Naive thymus-derived CD4-positive, alpha-beta T cell (primary cell): Measurements from ENCODE around the gene CAPN10. TPM values are rescaled to one million over a fixed set of nuclear protein-coding genes. Genes with fewer than 3 reads are reported as not detected.

Source experiments
- ATAC-seq: fragments of 150-1000 bp; cut with Tn5 transposase; 2 replicates; pipeline ENCODE4 v1.10.0; 2021; ENCODE audit warnings: mild to moderate bottlenecking, moderate library complexity
- CTCF ChIA-PET: fragments of 350-600 bp; sonication (Branson Sonifier 250); formaldehyde crosslinking; loops from one replicate; lab custom pipeline; 2021; ENCODE audit warnings: antibody characterized with exemption; lab: Charles Lee
- POLR2A ChIA-PET: fragments of 350-600 bp; sonication (Branson Sonifier 250); formaldehyde crosslinking; loops from one replicate; lab custom pipeline; 2021; ENCODE audit warnings: antibody characterized with exemption, inconsistent platforms; lab: Charles Lee
- DNase-seq, 9 donors: peaks; one replicate each; pipeline versions ENCODE4 v3.0.0 to v3.0.0-alpha.2; 2020 to 2022; ENCODE audit warnings: mixed read lengths in 1 of 9
- H3K27ac ChIP-seq: one replicate; pipeline ENCODE4 v1.7.0; 2013; ENCODE audit warnings: mild to moderate bottlenecking, low read depth, low read length, moderate library complexity
- H3K27me3 ChIP-seq, 2 donors: one replicate each; pipeline ENCODE4 v1.7.0; 2013; ENCODE audit warnings: low read length in 2 of 2, mild to moderate bottlenecking in 2 of 2, moderate library complexity in 2 of 2; ENCODE audit not compliant: control insufficient read depth in 2 of 2, insufficient read depth in 2 of 2
- H3K36me3 ChIP-seq, 3 experiments: 1 replicate in 2 of 3; 2 replicates in 1 of 3; pipeline ENCODE4 v1.7.0; 2013; ENCODE audit warnings: low read length in 3 of 3, mild to moderate bottlenecking in 3 of 3, moderate library complexity in 1 of 3; ENCODE audit not compliant: insufficient read depth in 3 of 3, control insufficient read depth in 2 of 3
- H3K4me1 ChIP-seq, 2 donors: one replicate each; pipeline ENCODE4 v1.7.0; 2013; ENCODE audit warnings: low read length in 2 of 2, mild to moderate bottlenecking in 2 of 2, moderate library complexity in 1 of 2; ENCODE audit not compliant: control insufficient read depth in 2 of 2, insufficient read depth in 2 of 2
- H3K4me3 ChIP-seq: 2 replicates; pipeline ENCODE4 v1.7.0; 2013; ENCODE audit warnings: mild to moderate bottlenecking, low read length
- H3K9me3 ChIP-seq, 3 experiments: 1 replicate in 2 of 3; 2 replicates in 1 of 3; pipeline ENCODE4 v1.7.0; 2013; ENCODE audit warnings: low read length in 3 of 3; ENCODE audit not compliant: control insufficient read depth in 2 of 3
- H3K27ac Mint-ChIP-seq, 9 donors: one replicate each; pipeline ENCODE4 v1.8.0; 2020 to 2022; ENCODE audit warnings: mixed read lengths in 9 of 9, mild to moderate bottlenecking in 8 of 9, moderate library complexity in 5 of 9, inconsistent platforms in 2 of 9
- H3K27me3 Mint-ChIP-seq, 5 donors: one replicate each; pipeline ENCODE4 v1.8.0; 2021 to 2022; ENCODE audit warnings: mixed read lengths in 5 of 5, mild to moderate bottlenecking in 1 of 5
- H3K36me3 Mint-ChIP-seq, 5 donors: one replicate each; pipeline ENCODE4 v1.8.0; 2020 to 2022; ENCODE audit warnings: mixed read lengths in 5 of 5, mild to moderate bottlenecking in 3 of 5, inconsistent platforms in 1 of 5
- H3K4me1 Mint-ChIP-seq, 7 donors: one replicate each; pipeline ENCODE4 v1.8.0; 2020 to 2022; ENCODE audit warnings: mixed read lengths in 7 of 7, mild to moderate bottlenecking in 3 of 7, inconsistent platforms in 1 of 7
- H3K4me3 Mint-ChIP-seq, 10 donors: one replicate each; pipeline ENCODE4 v1.8.0; 2020 to 2022; ENCODE audit warnings: mild to moderate bottlenecking in 10 of 10, mixed read lengths in 10 of 10, moderate library complexity in 6 of 10, inconsistent platforms in 2 of 10
- H3K9me3 Mint-ChIP-seq, 11 donors: one replicate each; pipeline ENCODE4 v1.8.0; 2020 to 2022; ENCODE audit warnings: mixed read lengths in 11 of 11, mild to moderate bottlenecking in 4 of 11, inconsistent platforms in 1 of 11, moderate library complexity in 1 of 11
- intact Hi-C, 2 donors: fragments of 100-400 bp; cut with micrococcal nuclease; formaldehyde crosslinking; loops; one replicate each; pipeline ENCODE4 v1.15.1; 2023
- polyA plus RNA-seq, 2 donors: library from polyadenylated mRNA; unstranded; fragments of 300-500 nt; fragmentation: Illumina TruSeq; gene quantifications; one replicate each; pipeline ENCODE4 v1.2.3, GENCODE V29; 2021
- total RNA-seq, 6 experiments: library from RNA in 5 of 6; stranded (reverse) in 5 of 6; gene quantifications; 1 replicate in 5 of 6; 2 replicates in 1 of 6; pipeline ENCODE4 v1.2.3 and lab custom pipeline; 2021 to 2026

Gene CAPN10
- total and polyA plus RNA-seq, 7 experiments from 2014 or later, result 8.4 to 74.8 (median 54.9) TPM

DNA sequence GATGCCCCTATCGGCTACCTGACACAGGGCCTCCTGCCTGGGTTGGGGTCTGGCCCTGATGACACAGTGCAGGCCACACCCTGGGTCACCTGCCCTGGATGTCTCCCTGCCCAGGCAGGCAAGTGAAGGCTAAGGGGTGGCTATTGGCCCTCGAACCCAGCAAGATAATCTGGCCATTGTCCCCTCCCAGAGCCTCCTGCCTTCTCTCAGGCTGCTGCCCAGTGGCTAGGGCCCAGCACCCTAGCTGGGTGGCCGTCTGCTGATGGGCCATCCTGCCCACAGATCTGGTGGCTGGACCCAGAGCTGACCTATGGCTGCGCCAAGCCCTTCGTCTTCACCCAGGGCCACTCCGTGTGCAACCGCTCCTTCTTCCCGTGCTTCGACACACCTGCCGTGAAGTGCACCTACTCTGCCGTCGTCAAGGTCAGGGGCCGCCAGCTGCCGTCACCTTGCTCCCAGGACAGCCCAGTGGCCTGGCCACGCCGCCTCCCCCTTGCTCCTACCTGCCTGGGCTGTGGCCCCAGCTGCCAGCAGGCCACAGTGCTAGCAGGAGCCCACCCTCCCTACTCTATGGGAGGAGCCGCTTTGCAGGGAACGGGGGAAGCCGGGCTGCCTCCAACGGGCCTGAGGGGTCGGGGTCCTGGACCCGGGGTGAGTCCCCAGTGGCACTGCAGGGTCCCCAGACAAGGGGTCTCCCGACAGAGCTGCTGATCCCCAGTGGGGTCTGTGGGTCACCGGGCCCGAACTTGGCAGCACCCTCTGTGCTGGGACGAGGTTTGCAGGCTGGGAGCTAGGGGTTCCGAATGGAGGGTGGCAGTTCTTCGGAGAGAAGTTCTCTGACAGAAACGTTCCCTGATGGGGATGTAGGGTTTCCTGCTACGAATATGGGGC, 14.1 kb upstream of the CAPN10 start:
- intact Hi-C loops, result no loop called here
- Histone ChIP-seq H3K4me3 (no peak overlapping the region), H3K9me3 (no peaks in the 10 kb centered on the region), H3K27me3 (no peaks in the 10 kb centered on the region), H3K27ac (no peak overlapping the region), H3K36me3 (peaks cover 7 to 62% (median 8%) of the 10 kb centered on the region in 3 experiments), H3K4me1 (peaks cover 28 to 32% of the 10 kb centered on the region in 2 donors)
- H3K36me3 Mint-ChIP-seq, result peaks cover 0 to 14% (median 0%) of the 10 kb centered on the region in 5 donors
- no peaks in the 10 kb centered on the region for H3K9me3 Mint-ChIP-seq
- ChIA-PET CTCF (interaction anchor here (0.8 kb wide), 1 partner anchor 13 kb away, joined by 3 read pairs; no protein-coding TSS in a partner anchor), POLR2A (interaction anchor here (0.7 to 1.5 kb wide), 5 partner anchors 11 to 58 kb away, joined by 3 to 5 read pairs (median 3); partner anchors contain the start of genes ANKMY1, CAPN10 and DUSP28)
- peak overlapping the region in 3 of 10 donors; percentile 25 to 88 (median 54) for H3K4me3 Mint-ChIP-seq
- no peaks in the 10 kb centered on the region for H3K27me3 Mint-ChIP-seq
- peaks cover 23 to 38% (median 31%) of the 10 kb centered on the region in 7 donors for H3K4me1 Mint-ChIP-seq
- DNase-seq (no peak), ATAC-seq (no peak)
- H3K27ac Mint-ChIP-seq, result peak overlapping the region in 1 of 9 donors; percentile 30

DNA sequence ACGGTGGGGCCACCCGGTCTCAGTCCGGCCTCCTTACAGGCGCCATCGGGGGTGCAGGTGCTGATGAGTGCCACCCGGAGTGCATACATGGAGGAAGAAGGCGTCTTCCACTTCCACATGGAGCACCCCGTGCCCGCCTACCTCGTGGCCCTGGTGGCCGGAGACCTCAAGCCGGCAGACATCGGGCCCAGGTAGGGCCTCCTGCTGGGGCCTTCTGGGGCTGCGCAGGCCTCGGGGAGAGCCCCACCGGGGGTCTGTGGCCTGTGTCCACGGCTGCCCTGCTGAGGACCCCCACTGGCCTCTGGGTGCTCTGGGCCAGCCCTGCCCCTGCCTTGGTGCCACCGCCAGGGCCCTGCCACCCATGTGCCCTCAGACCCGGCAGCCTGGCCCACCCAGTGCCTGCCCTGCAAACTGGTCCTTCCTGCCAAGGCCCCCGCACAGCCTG, 13.4 kb upstream of the CAPN10 start:
- peaks cover 19 to 32% (median 25%) of the 10 kb centered on the region in 7 donors for H3K4me1 Mint-ChIP-seq
- H3K36me3 ChIP-seq, result peaks cover 7 to 69% (median 8%) of the 10 kb centered on the region in 3 experiments

DNA sequence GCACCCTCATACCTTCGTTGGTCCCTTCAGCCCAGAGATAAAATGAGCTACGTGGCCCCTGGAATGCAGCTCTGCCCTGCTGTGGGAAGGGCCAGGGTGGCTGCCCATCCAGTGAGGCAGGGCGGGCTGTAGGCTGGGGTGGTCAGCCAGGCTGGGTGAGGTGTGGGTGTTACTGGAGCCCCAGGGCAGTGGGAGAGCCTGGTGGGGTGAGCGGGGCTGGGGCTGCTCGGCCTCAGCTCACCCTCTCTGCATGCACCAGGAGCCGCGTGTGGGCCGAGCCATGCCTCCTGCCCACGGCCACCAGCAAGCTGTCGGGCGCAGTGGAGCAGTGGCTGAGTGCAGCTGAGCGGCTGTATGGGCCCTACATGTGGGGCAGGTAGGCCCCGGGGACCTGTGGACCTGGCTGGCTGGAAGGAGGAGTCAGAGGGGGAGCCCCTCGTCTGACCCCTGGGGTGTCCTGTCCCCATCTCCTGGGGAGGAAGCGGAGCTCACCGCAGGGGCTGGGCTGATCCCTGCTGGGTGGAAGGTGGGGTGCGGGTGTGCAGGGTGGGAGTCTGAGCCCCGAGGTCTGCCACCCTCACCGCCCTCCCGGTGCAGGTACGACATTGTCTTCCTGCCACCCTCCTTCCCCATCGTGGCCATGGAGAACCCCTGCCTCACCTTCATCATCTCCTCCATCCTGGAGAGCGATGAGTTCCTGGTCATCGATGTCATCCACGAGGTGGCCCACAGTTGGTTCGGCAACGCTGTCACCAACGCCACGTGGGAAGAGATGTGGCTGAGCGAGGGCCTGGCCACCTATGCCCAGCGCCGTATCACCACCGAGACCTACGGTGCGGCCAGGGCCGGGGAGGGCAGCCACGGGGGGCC, 12.8 kb upstream of the CAPN10 start:
- intact Hi-C loops, result no loop called here
- Histone ChIP-seq H3K36me3 (peaks cover 7 to 75% (median 8%) of the 10 kb centered on the region in 3 experiments), H3K9me3 (no peaks in the 10 kb centered on the region), H3K27ac (no peak overlapping the region), H3K4me1 (peaks cover 24 to 31% of the 10 kb centered on the region in 2 donors), H3K27me3 (no peaks in the 10 kb centered on the region), H3K4me3 (no peak overlapping the region)
- POLR2A ChIA-PET, result interaction anchor here (1.9 kb wide), 1 partner anchor 13 kb away, joined by 5 read pairs; no protein-coding TSS in a partner anchor
- Mint-ChIP-seq H3K36me3 (peaks cover 0 to 13% (median 0%) of the 10 kb centered on the region in 5 donors), H3K27ac (no peak overlapping the region), H3K4me1 (peaks cover 21 to 37% (median 28%) of the 10 kb centered on the region in 7 donors), H3K4me3 (no peak overlapping the region), H3K9me3 (no peaks in the 10 kb centered on the region), H3K27me3 (no peaks in the 10 kb centered on the region)
- DNase-seq (no peak), ATAC-seq (no peak)
- CTCF ChIA-PET, result no interaction called here

More for the DNA sequence above, 13.4 kb upstream of the CAPN10 start:
- H3K4me3 Mint-ChIP-seq, result no peak overlapping the region
- H3K27ac Mint-ChIP-seq, result no peak overlapping the region
- Histone ChIP-seq H3K27ac (no peak overlapping the region), H3K4me3 (no peak overlapping the region), H3K27me3 (no peaks in the 10 kb centered on the region), H3K9me3 (no peaks in the 10 kb centered on the region), H3K4me1 (peaks cover 23 to 30% of the 10 kb centered on the region in 2 donors)
- no peak for ATAC-seq
- CTCF ChIA-PET, result interaction anchor here (0.8 kb wide), 1 partner anchor 12 kb away, joined by 3 read pairs; no protein-coding TSS in a partner anchor
- POLR2A ChIA-PET, result interaction anchor here (1.9 kb wide), 1 partner anchor 12 kb away, joined by 5 read pairs; no protein-coding TSS in a partner anchor
- no peak for DNase-seq
- peaks cover 0 to 13% (median 0%) of the 10 kb centered on the region in 5 donors for H3K36me3 Mint-ChIP-seq
- intact Hi-C loops, result no loop called here
- no peaks in the 10 kb centered on the region for H3K9me3 Mint-ChIP-seq
- H3K27me3 Mint-ChIP-seq, result no peaks in the 10 kb centered on the region

DNA sequence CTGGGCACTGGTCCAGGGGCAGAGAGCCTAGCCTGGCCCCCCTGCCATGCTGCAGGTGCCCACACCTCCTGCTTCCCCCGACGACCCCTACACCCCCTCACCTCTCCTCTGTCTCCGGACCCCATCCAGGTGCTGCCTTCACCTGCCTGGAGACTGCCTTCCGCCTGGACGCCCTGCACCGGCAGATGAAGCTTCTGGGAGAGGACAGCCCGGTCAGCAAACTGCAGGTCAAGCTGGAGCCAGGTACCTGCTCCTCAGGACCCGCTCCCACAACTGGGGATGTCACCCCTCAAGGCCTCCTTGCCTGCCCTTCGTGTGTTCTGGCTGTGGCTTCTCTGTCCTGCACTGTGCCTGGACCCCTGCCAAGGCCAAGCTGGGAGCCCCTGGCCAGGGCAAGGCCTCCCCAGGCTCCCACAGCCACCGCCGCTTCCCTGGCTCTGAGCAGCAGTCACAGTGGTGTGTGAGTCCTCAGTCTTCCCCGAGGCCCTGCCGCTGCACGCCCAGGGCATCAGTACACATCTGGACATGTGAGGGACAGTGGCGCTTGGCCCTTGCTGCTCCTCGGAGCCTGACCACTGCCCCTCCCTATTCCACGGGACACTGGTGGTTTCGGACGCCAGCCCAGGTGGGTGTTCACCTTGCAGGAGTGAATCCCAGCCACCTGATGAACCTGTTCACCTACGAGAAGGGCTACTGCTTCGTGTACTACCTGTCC, 12.0 kb upstream of the CAPN10 start:
- H3K27me3 Mint-ChIP-seq, result no peaks in the 10 kb centered on the region
- ChIA-PET CTCF (no interaction called here), POLR2A (interaction anchor here (1.9 kb wide), 1 partner anchor 14 kb away, joined by 5 read pairs; no protein-coding TSS in a partner anchor)
- Histone ChIP-seq H3K9me3 (no peaks in the 10 kb centered on the region), H3K4me3 (no peak overlapping the region), H3K36me3 (peaks cover 7 to 78% (median 8%) of the 10 kb centered on the region in 3 experiments), H3K27ac (no peak overlapping the region), H3K27me3 (no peaks in the 10 kb centered on the region), H3K4me1 (peaks cover 27 to 34% of the 10 kb centered on the region in 2 donors)
- H3K9me3 Mint-ChIP-seq, result no peaks in the 10 kb centered on the region
- DNase-seq (no peak), ATAC-seq (no peak)
- H3K27ac Mint-ChIP-seq, result no peak overlapping the region
- intact Hi-C loops, result no loop called here
- H3K4me1 Mint-ChIP-seq, result peaks cover 21 to 40% (median 29%) of the 10 kb centered on the region in 7 donors
- no peak overlapping the region for H3K4me3 Mint-ChIP-seq
- H3K36me3 Mint-ChIP-seq, result peaks cover 0 to 10% (median 0%) of the 10 kb centered on the region in 5 donors

DNA sequence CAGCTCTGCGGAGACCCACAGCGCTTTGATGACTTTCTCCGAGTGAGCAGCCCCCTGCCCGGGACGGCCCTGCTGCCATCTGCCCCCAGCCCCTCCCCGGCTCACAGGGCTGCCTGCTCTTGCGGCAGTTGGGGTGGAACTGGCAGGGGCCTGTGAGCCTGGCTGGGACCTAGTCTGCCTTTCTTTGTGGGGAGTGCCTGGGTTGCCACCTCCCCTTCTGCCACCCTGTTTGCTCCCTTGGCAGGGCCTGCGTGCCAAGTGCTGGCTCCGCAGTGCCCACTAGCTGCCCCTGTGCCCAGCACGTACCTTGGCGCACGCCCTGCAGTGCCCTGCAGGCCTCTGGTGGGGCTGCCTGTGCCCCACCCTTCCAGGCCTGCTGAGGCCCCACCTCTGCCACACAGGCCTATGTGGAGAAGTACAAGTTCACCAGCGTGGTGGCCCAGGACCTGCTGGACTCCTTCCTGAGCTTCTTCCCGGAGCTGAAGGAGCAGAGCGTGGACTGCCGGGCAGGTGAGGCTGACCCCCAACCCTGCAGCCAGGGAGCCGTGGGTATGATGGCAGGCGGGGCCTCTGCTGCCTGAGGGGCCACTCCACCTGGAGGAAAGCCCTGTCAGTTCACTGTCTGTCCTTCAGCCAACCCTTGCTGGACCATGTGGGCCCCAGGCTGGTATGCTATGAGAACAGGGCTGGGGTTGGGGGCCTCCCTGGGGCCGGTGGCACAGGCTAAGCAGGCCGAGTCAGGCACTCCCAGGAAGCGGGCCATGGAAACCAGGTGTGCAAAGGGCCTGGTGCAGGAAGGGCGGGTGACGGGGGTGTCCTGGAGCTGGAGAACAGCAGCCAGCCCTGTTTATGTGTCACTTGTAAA, 11.2 kb upstream of the CAPN10 start:
- Mint-ChIP-seq H3K27me3 (no peaks in the 10 kb centered on the region), H3K9me3 (no peaks in the 10 kb centered on the region), H3K4me1 (peaks cover 23 to 40% (median 32%) of the 10 kb centered on the region in 7 donors), H3K27ac (peak overlapping the region in 1 of 9 donors; percentile 33), H3K36me3 (peaks cover 0 to 13% (median 0%) of the 10 kb centered on the region in 5 donors), H3K4me3 (no peak overlapping the region)
- H3K27ac ChIP-seq, result no peak overlapping the region
- ChIA-PET POLR2A (interaction anchor here (1.3 to 1.9 kb wide), 3 partner anchors 10 to 14 kb away, joined by 4 to 5 read pairs (median 5); partner anchors contain the start of gene CAPN10), CTCF (no interaction called here)
- H3K9me3 ChIP-seq, result no peaks in the 10 kb centered on the region
- no peak overlapping the region for H3K4me3 ChIP-seq
- H3K36me3 ChIP-seq, result peaks cover 7 to 78% (median 8%) of the 10 kb centered on the region in 3 experiments
- peaks cover 25 to 33% of the 10 kb centered on the region in 2 donors for H3K4me1 ChIP-seq
- DNase-seq (no peak), ATAC-seq (no peak)
- no peaks in the 10 kb centered on the region for H3K27me3 ChIP-seq
- intact Hi-C loops, result no loop called here
